LNCaP clone FGC (cell line): ENCODE results near the gene TMEM156.

Source experiments
- DNase-seq: peaks from one replicate; pipeline ENCODE4 v3.0.0-alpha.2; 2011; ENCODE audit warnings: low read depth
- H3K4me3 ChIP-seq: 2 replicates; pipeline ENCODE4 v1.5.1; 2011; ENCODE audit warnings: mild to moderate bottlenecking, low read depth, low read length, control low read depth
- TF ChIP-seq, protein P1 (sequence below): IDR thresholded peaks from 2 replicates; pipeline ENCODE4 v1.5.1; 2012; ENCODE audit warnings: mild to moderate bottlenecking; ENCODE audit not compliant: control insufficient read depth, insufficient read depth; ENCODE audit errors: extremely low read depth

TMEM156 gene

DNA sequence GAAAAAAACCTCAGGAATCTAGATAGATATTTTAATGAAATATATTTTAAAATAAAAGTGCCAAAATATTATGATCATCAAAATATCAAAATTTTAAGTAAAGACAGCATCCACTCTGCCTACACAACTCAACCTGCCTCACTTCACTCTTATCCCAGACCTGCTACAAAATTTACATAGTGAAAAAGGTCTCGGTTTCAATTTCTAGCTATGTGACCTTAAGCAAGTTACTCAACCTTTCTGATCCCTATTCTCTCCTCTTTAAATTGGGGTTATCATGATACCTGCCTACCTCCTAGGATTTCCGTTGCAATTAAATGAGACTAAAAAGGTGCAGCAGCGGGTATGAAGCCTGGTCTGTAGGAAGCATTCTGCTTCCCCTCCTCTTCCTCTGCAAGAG, 91.7 kb downstream of the TMEM156 start:
- no peak overlapping the region for H3K4me3 ChIP-seq
- DNase-seq: no peak
- TF ChIP-seq, protein P1, sequence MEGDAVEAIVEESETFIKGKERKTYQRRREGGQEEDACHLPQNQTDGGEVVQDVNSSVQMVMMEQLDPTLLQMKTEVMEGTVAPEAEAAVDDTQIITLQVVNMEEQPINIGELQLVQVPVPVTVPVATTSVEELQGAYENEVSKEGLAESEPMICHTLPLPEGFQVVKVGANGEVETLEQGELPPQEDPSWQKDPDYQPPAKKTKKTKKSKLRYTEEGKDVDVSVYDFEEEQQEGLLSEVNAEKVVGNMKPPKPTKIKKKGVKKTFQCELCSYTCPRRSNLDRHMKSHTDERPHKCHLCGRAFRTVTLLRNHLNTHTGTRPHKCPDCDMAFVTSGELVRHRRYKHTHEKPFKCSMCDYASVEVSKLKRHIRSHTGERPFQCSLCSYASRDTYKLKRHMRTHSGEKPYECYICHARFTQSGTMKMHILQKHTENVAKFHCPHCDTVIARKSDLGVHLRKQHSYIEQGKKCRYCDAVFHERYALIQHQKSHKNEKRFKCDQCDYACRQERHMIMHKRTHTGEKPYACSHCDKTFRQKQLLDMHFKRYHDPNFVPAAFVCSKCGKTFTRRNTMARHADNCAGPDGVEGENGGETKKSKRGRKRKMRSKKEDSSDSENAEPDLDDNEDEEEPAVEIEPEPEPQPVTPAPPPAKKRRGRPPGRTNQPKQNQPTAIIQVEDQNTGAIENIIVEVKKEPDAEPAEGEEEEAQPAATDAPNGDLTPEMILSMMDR: no peak

DNA sequence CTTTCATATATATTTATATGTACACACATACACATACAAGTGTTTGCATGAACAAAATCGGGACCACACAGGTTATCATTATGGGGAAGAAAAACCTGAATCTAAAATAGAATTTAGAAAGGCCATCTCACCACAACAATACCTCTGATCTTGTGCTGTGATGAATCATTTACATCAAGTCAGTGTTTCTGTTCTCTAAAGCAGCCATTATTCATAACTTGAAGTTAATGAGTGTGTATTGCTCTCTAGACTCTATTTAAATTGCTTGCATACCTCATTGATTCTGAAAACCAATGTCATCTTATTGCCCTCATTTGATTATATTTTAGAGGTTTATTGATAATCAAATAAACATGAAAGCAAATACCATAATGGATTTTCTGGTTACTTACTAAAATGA, 93.0 kb downstream of the TMEM156 start:
- no peak for DNase-seq
- H3K4me3 ChIP-seq: no peak overlapping the region
- TF ChIP-seq, protein P1: no peak

DNA sequence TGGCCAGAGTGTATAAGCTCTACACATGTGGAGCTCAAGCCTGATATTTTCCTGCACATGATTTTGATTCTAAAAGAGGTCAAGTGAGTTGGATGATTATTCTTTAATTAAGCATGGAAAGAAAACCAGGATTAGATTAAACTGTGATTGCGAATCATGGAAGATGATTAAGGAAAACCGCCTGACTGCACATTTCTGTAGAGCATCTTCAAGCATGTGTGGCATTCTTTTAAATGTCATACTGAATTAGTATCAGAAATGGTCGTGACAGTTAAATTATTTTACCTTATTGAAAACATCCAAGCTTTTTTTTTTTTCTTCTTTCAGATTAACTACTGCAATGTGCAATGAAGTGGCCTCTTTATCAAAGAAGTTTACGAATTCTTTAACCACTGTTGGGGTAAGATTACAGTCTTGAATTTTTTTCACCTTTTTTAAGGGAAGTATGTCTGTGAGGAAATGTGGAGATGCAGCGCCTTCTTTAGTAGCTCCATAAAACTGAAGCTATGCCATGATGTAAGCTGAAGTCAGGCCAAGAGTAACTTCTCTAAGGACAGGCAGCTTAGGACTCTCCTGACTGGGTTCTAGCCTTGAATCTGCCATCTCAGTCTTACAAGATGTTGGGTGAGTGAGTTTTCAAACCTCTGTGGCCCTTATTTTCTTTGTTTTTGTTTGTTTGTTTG, 96.7 kb downstream of the TMEM156 start:
- no peak overlapping the region for H3K4me3 ChIP-seq
- DNase-seq: no peak
- TF ChIP-seq, protein P1: no peak

DNA sequence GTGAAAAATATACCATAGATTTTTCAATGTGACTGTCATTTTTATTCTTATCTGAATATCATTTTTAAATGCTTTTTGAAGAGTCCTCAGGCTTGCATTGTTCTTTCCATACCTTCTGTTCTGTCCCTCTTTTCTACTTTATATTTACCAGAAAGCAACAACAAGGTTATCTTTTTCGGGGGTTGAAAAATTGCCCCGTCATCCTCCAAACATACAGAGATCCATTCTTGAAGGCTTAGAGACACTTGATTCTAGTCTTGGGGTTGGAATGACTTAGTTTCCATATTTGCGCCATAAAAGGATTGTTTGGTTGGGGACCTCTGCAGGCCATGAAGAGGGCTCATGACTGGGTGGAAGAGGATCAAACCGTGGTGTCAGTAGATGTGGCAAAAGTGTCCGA, 101.1 kb downstream of the TMEM156 start:
- no peak for DNase-seq
- TF ChIP-seq, protein P1: no peak
- H3K4me3 ChIP-seq: no peak overlapping the region

DNA sequence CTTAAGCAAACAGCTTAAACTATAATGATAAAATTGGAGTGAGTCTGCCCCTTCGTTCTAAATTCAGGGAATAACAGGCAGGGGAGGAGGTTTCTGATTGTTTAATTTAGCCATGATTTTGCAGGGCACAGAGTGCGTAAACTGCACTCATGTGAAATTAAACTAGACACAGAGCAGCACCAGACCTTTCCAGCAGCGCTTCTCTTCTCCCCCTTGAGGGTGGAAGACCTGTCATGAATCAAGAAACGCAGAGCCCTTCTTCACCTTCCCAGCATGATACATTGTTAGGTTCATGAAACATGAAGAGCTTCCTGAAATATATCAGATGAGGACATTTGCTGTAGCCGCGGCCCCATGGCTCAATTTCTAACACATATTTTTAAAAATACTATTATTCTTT, 101.5 kb downstream of the TMEM156 start:
- H3K4me3 ChIP-seq: no peak overlapping the region
- TF ChIP-seq, protein P1: no peak
- no peak for DNase-seq

DNA sequence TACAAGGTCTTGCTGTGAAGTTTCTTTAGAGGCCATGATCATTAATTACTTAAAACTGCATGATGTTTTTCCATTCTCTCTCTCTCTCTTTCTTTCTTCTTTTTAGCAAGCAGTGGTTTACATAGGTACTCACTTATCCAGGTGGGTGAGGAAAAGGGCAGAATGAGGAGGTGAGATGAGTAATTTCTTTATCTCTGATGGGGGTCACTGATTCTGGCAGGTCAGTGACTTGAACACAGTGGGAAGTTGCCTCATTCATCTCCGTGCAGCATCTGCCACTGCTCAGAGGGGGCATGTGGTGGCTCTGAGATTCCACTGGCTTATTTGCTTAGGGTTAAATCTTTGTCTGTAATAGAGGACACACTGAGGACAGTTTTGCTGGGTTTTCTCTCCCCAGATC, 102.0 kb downstream of the TMEM156 start:
- TF ChIP-seq, protein P1: no peak
- no peak for DNase-seq
- no peak overlapping the region for H3K4me3 ChIP-seq

DNA sequence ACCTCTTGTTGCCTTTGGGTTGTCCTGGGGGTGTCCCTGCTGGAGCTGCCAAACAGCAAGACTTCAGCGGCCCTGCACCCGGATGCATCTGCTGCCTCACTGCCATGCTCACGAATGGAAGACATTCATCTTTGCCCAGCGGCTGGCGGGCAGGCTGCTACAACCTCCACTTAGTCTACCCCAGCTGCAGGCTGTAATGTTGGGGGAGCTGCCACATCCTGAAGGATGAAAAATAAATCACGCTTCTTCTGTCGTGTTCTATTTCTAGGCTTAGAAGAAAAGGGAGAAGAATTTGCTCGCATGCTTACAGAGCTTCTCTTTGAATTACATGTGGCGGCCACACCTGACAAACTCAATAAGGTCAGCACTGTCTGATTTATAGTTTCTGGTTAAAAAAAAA, 103.2 kb downstream of the TMEM156 start:
- TF ChIP-seq, protein P1: no peak
- no peak overlapping the region for H3K4me3 ChIP-seq
- DNase-seq: no peak
